ENCODE data around the gene TSPAN3. TPM values are rescaled to one million over a fixed set of nuclear protein-coding genes. Genes with fewer than 3 reads are reported as not detected.

TSPAN3 gene
- total RNA-seq, 4 donors from 2014 or later: 218 to 1,125 (median 697) TPM

GRCh38 chr15:77023576-77024272 lies 47.2 kb downstream of the TSPAN3 start:
- ATAC-seq (ENCODE audit: low FRiP score) (no peak), DNase-seq (ENCODE audit: low spot score) (no peak)
- TF ChIP-seq CTCF (IDR thresholded peaks at IDR 0.05): no peak

- no peak for DNase-seq (ENCODE audit: low spot score)
- ATAC-seq (ENCODE audit: low FRiP score): no peak
- no peak for TF ChIP-seq CTCF (IDR thresholded peaks at IDR 0.05)
These were observed 48.0 kb downstream of the TSPAN3 start for GRCh38 chr15:77022646-77023575.

- TF ChIP-seq CTCF (IDR thresholded peaks at IDR 0.05): no peak
- ATAC-seq (ENCODE audit: low FRiP score) (no peak), DNase-seq (ENCODE audit: low spot score) (no peak)
These were observed 49.0 kb downstream of the TSPAN3 start for GRCh38 chr15:77021803-77022381.

GRCh38 chr15:77021088-77021481 lies 49.8 kb downstream of the TSPAN3 start:
- TF ChIP-seq CTCF (IDR thresholded peaks at IDR 0.05): no peak
- no peak for ATAC-seq (ENCODE audit: low FRiP score)
- no peak for DNase-seq (ENCODE audit: low spot score)

DNA sequence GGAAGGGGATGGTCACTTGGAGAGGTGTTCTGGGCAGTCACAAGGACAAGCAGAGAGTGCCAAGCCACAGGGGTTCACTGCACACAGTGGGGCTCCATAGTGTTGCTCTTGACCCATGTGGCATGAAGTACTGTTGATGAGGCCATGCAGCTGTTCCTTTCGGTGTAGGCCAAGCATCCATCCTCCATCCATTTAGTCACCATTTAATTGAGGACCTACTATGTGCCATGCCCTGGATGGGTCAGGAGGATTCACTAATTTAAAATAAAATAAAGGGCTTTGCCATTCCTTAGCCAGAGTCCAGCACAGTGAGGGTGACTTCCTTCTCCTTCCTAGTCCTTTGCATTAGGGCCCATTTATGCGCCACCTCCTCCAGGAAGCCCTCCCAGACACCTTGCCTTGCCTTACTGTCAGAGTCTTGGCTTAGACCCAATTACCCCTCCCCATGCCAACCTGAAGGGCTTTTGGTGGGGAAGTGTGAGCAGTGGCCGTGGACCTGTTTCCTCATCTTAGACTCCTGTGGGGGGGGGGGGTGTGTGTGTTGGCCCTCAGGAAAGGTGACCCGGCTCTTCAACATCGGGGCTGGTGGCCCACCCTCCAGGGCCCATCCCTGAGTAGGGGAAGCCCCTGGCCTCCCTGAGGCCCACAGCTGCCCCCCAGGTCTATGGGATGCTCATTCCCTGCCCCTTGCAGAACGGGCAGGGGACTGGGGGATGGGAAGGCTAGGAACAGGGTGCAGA lies 50.4 kb downstream of the TSPAN3 start:
- DNase-seq (ENCODE audit: low spot score): no peak
- ATAC-seq (ENCODE audit: low FRiP score): no peak
- TF ChIP-seq CTCF (IDR thresholded peaks at IDR 0.05): no peak

DNA sequence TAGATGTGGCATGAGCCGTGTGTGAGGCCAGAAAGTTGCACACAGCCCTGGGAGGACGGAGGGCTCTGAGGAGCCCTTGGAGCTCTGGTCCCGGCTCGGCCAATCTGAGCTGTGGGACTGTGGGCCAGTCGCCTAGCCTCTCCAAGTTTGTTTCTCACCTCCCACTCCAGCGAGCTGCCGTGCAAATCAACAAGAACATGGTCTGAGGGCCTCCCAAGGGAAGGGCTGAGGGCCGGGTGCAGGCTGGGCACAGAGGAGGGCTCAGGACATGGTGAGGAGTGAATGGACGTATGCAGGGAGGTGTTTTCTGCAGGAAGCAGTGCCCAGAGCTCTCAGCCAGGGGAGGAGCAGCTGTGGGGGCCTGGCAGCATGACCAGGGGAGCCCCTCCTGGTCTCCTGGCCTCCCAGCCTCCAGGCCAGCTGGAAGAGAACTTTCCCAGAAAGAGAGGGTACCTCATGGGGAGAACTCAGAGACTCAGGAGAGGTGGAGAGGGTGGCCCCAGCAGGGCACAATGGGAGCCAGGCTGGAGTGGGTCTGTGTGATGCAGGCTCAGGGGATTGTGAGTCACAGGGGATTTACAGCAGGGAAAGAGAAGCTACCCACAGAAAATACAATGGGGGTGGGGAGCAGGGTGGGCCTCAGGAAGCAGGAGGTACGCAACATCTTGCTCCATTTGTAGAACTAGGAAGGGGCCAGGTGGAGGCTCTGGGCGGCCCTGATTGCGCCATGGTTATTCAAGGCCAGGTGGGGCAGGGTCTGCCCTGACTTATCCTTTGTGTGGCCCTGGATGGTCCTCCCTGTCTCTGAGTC lies 51.2 kb downstream of the TSPAN3 start:
- no peak for TF ChIP-seq CTCF (IDR thresholded peaks at IDR 0.05)
- no peak for ATAC-seq (ENCODE audit: low FRiP score)
- DNase-seq (ENCODE audit: low spot score): no peak

All from omental fat pad (tissue), 4 donors.